HepG2 (cell line): ENCODE measurements around the gene TPX2. TPM values are rescaled to one million over a fixed set of nuclear protein-coding genes. Genes with fewer than 3 reads are reported as not detected.

Experiments
- ARNTL ChIP-seq: sonication (generic); formaldehyde crosslinking; IDR thresholded peaks from 2 replicates; pipeline ENCODE4 v1.4.0; 2020; ENCODE audit warnings: mild to moderate bottlenecking, missing genetic modification reagents
- ETV5 ChIP-seq: IDR thresholded peaks from 2 replicates; pipeline ENCODE4 v1.6.1; 2018; ENCODE audit warnings: missing biosample characterization, missing genetic modification reagents, inconsistent platforms, borderline replicate concordance
- MEF2D ChIP-seq: sonication (generic); formaldehyde crosslinking; IDR thresholded peaks from 2 replicates; pipeline ENCODE4 v1.5.1; 2020; ENCODE audit warnings: mild to moderate bottlenecking, missing genetic modification reagents
- MTA3 ChIP-seq: sonication (generic); formaldehyde crosslinking; IDR thresholded peaks from 2 replicates; pipeline ENCODE4 v1.4.0; 2020; ENCODE audit warnings: missing genetic modification reagents
- NPAS2 ChIP-seq: sonication (generic); formaldehyde crosslinking; IDR thresholded peaks from 2 replicates; pipeline ENCODE4 v1.8.0; 2022; ENCODE audit warnings: mild to moderate bottlenecking, missing genetic modification reagents, borderline replicate concordance
- RORA ChIP-seq: sonication (generic); formaldehyde crosslinking; IDR thresholded peaks from 2 replicates; pipeline ENCODE4 v1.5.0; 2020; ENCODE audit warnings: mild to moderate bottlenecking, missing genetic modification reagents, moderate library complexity
- SP5 ChIP-seq: IDR thresholded peaks from 2 replicates; pipeline ENCODE4 v1.6.1; 2016; ENCODE audit warnings: low read depth, borderline replicate concordance
- ZNF20 ChIP-seq: sonication (generic); formaldehyde crosslinking; IDR thresholded peaks from 2 replicates; pipeline ENCODE4 v1.4.0; 2020; ENCODE audit warnings: mild to moderate bottlenecking, moderate library complexity, missing genetic modification reagents
- ZSCAN21 ChIP-seq: sonication (generic); formaldehyde crosslinking; IDR thresholded peaks from 2 replicates; pipeline ENCODE4 v1.8.0; 2022; ENCODE audit warnings: mild to moderate bottlenecking, missing genetic modification reagents, moderate library complexity, borderline replicate concordance
- polyA plus RNA-seq, 8 experiments: library from polyadenylated mRNA; depleted of rRNA in 3 of 8; stranded (reverse) in 7 of 8; unstranded in 1 of 8; fragments of >200 nt; fragmentation: Illumina TruSeq in 4 of 8; extraction: Trizol in 4 of 8; gene quantifications; 2 replicates each; pipeline versions ENCODE4 v1.2.1 to v1.2.3, GENCODE V29; 2011 to 2016; ENCODE audit warnings: low read depth in 4 of 8, missing spikeins in 1 of 8, mixed read lengths in 1 of 8; ENCODE audit not compliant: insufficient read depth in 1 of 8
- total RNA-seq, 5 experiments: library from RNA; depleted of rRNA; stranded (reverse); fragments of >200 nt; fragmentation: Illumina TruSeq; extraction: Trizol; gene quantifications; 2 replicates each; pipeline ENCODE4 v1.2.3, GENCODE V29; 2016; ENCODE audit warnings: low read depth in 1 of 5
- TF ChIP-seq, protein P1 (sequence below): sonication (generic); formaldehyde crosslinking; IDR thresholded peaks from 2 replicates; pipeline ENCODE4 v1.5.0; 2020; ENCODE audit warnings: missing genetic modification reagents, mild to moderate bottlenecking, borderline replicate concordance
- TF ChIP-seq, protein P2 (sequence below): sonication (generic); formaldehyde crosslinking; IDR thresholded peaks from 2 replicates; pipeline ENCODE4 v1.4.0; 2020; ENCODE audit warnings: mild to moderate bottlenecking, missing genetic modification reagents
- TF ChIP-seq, protein P3 (sequence below): sonication (generic); formaldehyde crosslinking; IDR thresholded peaks from 2 replicates; pipeline ENCODE4 v1.4.0; 2020; ENCODE audit warnings: missing genetic modification reagents
- TF ChIP-seq, protein P4 (sequence below): sonication (generic); formaldehyde crosslinking; IDR thresholded peaks from 2 replicates; pipeline ENCODE4 v1.5.1; 2020; ENCODE audit warnings: mild to moderate bottlenecking, missing genetic modification reagents, borderline replicate concordance

Gene TPX2
- total and polyA plus RNA-seq, 2 of the 13 experiments (the other 11 are each of a cell fraction or from before 2014, with no cell fraction given), result 34.3 to 124 TPM

DNA sequence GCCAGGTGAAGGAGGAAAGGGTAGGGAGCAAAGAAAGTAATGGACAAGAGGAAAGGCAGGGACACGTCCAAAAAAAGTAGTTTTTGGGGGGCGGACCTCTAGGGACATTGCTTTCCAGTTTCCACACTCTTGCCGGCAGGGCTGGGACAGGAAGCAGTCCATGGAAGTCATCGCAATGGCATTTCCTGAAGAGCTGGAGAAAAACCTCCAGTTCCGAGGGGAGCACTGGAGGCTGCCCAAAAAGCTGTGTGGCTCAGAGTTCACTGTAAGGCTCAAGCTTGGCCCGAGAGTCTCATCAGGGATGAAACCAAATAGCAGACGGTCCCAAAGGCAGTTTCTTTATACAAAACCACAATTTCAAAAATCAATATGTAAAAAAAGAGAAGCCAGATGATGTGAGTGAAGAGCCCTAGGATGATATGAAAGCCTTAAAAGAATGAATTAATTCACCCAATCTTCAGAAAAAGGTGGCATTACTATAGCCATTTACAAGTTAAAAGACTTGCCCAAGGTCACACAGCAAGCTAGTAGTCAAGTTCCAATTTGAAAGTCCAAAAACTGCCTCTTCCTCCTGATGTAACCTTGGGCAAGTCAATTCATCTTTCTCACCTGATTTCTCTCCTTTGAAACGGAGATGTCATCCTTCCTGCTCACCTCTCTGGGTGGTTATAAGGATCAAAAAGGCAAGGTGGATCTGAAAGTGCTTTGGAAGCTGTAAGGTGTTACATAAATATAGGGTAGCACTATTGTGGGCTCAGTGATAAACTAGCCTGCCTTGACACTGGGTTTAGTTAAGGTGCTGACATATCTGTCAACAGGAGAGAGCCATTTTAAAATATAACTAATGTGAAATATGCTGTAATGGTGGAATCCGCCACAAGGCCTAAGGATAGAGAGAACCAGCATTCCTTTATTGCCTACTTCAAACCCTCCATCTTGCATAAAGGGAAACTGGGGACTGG lies 25.5 kb upstream of the TPX2 start (continued):
- TF ChIP-seq, protein P1, sequence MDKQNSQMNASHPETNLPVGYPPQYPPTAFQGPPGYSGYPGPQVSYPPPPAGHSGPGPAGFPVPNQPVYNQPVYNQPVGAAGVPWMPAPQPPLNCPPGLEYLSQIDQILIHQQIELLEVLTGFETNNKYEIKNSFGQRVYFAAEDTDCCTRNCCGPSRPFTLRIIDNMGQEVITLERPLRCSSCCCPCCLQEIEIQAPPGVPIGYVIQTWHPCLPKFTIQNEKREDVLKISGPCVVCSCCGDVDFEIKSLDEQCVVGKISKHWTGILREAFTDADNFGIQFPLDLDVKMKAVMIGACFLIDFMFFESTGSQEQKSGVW (CRISPR knock-in tag), result no peak
- TF ChIP-seq ZNF20, result no peak
- TF ChIP-seq ZSCAN21 (CRISPR knock-in tag), result no peak
- no peak for TF ChIP-seq ARNTL (CRISPR knock-in tag)
- no peak for TF ChIP-seq RORA
- TF ChIP-seq, protein P2, sequence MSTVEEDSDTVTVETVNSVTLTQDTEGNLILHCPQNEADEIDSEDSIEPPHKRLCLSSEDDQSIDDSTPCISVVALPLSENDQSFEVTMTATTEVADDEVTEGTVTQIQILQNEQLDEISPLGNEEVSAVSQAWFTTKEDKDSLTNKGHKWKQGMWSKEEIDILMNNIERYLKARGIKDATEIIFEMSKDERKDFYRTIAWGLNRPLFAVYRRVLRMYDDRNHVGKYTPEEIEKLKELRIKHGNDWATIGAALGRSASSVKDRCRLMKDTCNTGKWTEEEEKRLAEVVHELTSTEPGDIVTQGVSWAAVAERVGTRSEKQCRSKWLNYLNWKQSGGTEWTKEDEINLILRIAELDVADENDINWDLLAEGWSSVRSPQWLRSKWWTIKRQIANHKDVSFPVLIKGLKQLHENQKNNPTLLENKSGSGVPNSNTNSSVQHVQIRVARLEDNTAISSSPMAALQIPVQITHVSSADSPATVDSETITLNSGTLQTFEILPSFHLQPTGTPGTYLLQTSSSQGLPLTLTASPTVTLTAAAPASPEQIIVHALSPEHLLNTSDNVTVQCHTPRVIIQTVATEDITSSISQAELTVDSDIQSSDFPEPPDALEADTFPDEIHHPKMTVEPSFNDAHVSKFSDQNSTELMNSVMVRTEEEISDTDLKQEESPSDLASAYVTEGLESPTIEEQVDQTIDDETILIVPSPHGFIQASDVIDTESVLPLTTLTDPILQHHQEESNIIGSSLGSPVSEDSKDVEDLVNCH (CRISPR knock-in tag), result no peak
- TF ChIP-seq, protein P3, sequence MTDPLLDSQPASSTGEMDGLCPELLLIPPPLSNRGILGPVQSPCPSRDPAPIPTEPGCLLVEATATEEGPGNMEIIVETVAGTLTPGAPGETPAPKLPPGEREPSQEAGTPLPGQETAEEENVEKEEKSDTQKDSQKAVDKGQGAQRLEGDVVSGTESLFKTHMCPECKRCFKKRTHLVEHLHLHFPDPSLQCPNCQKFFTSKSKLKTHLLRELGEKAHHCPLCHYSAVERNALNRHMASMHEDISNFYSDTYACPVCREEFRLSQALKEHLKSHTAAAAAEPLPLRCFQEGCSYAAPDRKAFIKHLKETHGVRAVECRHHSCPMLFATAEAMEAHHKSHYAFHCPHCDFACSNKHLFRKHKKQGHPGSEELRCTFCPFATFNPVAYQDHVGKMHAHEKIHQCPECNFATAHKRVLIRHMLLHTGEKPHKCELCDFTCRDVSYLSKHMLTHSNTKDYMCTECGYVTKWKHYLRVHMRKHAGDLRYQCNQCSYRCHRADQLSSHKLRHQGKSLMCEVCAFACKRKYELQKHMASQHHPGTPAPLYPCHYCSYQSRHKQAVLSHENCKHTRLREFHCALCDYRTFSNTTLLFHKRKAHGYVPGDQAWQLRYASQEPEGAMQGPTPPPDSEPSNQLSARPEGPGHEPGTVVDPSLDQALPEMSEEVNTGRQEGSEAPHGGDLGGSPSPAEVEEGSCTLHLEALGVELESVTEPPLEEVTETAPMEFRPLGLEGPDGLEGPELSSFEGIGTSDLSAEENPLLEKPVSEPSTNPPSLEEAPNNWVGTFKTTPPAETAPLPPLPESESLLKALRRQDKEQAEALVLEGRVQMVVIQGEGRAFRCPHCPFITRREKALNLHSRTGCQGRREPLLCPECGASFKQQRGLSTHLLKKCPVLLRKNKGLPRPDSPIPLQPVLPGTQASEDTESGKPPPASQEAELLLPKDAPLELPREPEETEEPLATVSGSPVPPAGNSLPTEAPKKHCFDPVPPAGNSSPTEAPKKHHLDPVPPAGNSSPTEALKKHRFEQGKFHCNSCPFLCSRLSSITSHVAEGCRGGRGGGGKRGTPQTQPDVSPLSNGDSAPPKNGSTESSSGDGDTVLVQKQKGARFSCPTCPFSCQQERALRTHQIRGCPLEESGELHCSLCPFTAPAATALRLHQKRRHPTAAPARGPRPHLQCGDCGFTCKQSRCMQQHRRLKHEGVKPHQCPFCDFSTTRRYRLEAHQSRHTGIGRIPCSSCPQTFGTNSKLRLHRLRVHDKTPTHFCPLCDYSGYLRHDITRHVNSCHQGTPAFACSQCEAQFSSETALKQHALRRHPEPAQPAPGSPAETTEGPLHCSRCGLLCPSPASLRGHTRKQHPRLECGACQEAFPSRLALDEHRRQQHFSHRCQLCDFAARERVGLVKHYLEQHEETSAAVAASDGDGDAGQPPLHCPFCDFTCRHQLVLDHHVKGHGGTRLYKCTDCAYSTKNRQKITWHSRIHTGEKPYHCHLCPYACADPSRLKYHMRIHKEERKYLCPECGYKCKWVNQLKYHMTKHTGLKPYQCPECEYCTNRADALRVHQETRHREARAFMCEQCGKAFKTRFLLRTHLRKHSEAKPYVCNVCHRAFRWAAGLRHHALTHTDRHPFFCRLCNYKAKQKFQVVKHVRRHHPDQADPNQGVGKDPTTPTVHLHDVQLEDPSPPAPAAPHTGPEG, result no peak
- no peak for TF ChIP-seq NPAS2 (CRISPR knock-in tag)
- TF ChIP-seq SP5 (CRISPR knock-in tag), result 0 out of 2 replicates have a peak, but pooled peaks have one; percentile 13
- TF ChIP-seq, protein P4, sequence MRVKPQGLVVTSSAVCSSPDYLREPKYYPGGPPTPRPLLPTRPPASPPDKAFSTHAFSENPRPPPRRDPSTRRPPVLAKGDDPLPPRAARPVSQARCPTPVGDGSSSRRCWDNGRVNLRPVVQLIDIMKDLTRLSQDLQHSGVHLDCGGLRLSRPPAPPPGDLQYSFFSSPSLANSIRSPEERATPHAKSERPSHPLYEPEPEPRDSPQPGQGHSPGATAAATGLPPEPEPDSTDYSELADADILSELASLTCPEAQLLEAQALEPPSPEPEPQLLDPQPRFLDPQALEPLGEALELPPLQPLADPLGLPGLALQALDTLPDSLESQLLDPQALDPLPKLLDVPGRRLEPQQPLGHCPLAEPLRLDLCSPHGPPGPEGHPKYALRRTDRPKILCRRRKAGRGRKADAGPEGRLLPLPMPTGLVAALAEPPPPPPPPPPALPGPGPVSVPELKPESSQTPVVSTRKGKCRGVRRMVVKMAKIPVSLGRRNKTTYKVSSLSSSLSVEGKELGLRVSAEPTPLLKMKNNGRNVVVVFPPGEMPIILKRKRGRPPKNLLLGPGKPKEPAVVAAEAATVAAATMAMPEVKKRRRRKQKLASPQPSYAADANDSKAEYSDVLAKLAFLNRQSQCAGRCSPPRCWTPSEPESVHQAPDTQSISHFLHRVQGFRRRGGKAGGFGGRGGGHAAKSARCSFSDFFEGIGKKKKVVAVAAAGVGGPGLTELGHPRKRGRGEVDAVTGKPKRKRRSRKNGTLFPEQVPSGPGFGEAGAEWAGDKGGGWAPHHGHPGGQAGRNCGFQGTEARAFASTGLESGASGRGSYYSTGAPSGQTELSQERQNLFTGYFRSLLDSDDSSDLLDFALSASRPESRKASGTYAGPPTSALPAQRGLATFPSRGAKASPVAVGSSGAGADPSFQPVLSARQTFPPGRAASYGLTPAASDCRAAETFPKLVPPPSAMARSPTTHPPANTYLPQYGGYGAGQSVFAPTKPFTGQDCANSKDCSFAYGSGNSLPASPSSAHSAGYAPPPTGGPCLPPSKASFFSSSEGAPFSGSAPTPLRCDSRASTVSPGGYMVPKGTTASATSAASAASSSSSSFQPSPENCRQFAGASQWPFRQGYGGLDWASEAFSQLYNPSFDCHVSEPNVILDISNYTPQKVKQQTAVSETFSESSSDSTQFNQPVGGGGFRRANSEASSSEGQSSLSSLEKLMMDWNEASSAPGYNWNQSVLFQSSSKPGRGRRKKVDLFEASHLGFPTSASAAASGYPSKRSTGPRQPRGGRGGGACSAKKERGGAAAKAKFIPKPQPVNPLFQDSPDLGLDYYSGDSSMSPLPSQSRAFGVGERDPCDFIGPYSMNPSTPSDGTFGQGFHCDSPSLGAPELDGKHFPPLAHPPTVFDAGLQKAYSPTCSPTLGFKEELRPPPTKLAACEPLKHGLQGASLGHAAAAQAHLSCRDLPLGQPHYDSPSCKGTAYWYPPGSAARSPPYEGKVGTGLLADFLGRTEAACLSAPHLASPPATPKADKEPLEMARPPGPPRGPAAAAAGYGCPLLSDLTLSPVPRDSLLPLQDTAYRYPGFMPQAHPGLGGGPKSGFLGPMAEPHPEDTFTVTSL (CRISPR knock-in tag), result no peak
- TF ChIP-seq MTA3 (CRISPR knock-in tag), result no peak
- TF ChIP-seq MEF2D (CRISPR knock-in tag), result peak; percentile 56; the same call in 1 of the 2 replicates
- TF ChIP-seq ETV5 (CRISPR knock-in tag), result peak; percentile 97
